PC-3 (cell line): Measurements from ENCODE around the gene UBE4A. TPM values are rescaled to one million over a fixed set of nuclear protein-coding genes. Genes with fewer than 3 reads are reported as not detected.

Source experiments
- ATAC-seq: fragments of 200-7000 bp; cut with Tn5 transposase; 2 replicates; pipeline ENCODE4 v1.9.1; 2020; ENCODE audit warnings: mild to moderate bottlenecking, moderate library complexity
- BruUV-seq: library from RNA; stranded (reverse); fragments of 400-500 nt; replicated peaks from 2 replicates; lab custom pipeline; 2021; lab: Mats Ljungman, UMichigan
- CTCF ChIA-PET: fragments of 300-600 bp; sonication (Branson Sonifier 250); formaldehyde crosslinking; loops from one replicate; lab custom pipeline; 2022; ENCODE audit warnings: antibody characterized with exemption; lab: Charles Lee
- POLR2A ChIA-PET: fragments of 300-600 bp; sonication (Branson Sonifier 250); formaldehyde crosslinking; loops from one replicate; lab custom pipeline; 2022; ENCODE audit warnings: antibody characterized with exemption; ENCODE audit not compliant: unreplicated experiment; lab: Charles Lee
- DNase-seq: peaks from one replicate; pipeline ENCODE4 v3.0.0-alpha.2; 2015
- H2AFZ ChIP-seq: fragments of 300-600 bp; sonication (generic); 2 replicates; pipeline ENCODE4 v1.6.0; 2016; ENCODE audit warnings: antibody characterized with exemption, low read length
- H3F3A ChIP-seq: fragments of 300-600 bp; sonication (generic); one replicate; pipeline ENCODE4 v1.6.0; 2017; ENCODE audit warnings: antibody characterized with exemption, low read length, control low read depth, mild to moderate bottlenecking; ENCODE audit not compliant: unreplicated experiment
- H3K27ac ChIP-seq: fragments of 300-600 bp; sonication (generic); 2 replicates; pipeline ENCODE4 v1.5.1; 2016; ENCODE audit warnings: mild to moderate bottlenecking, low read length
- H3K27me3 ChIP-seq: fragments of 300-600 bp; sonication (generic); 2 replicates; pipeline ENCODE4 v1.6.1; 2016; ENCODE audit warnings: low read length, mixed read lengths
- H3K36me3 ChIP-seq: fragments of 300-600 bp; sonication (generic); 2 replicates; pipeline ENCODE4 v1.6.1; 2016; ENCODE audit warnings: low read depth, mixed run types, low read length, mixed read lengths
- H3K4me1 ChIP-seq: fragments of 300-600 bp; sonication (generic); 2 replicates; pipeline ENCODE4 v1.5.1; 2016; ENCODE audit warnings: low read length; ENCODE audit not compliant: insufficient read depth
- H3K4me2 ChIP-seq: fragments of 300-600 bp; sonication (generic); 2 replicates; pipeline ENCODE4 v1.6.0; 2016; ENCODE audit warnings: low read length
- H3K4me3 ChIP-seq: fragments of 300-600 bp; sonication (generic); 2 replicates; pipeline ENCODE4 v1.5.1; 2016; ENCODE audit warnings: mild to moderate bottlenecking, low read length, mixed read lengths
- H3K79me2 ChIP-seq: fragments of 300-600 bp; sonication (generic); 2 replicates; pipeline ENCODE4 v1.6.1; 2017; ENCODE audit warnings: low read length, mixed read lengths
- H3K9ac ChIP-seq: fragments of 300-600 bp; sonication (generic); 2 replicates; pipeline ENCODE4 v1.6.0; 2016; ENCODE audit warnings: mild to moderate bottlenecking, low read length
- H3K9me2 ChIP-seq: fragments of 300-600 bp; sonication (generic); replicated peaks from 2 replicates; pipeline ENCODE4 v1.6.1; 2016; ENCODE audit warnings: mixed run types, low read length, mixed read lengths
- H3K9me3 ChIP-seq: fragments of 300-600 bp; sonication (generic); 2 replicates; pipeline ENCODE4 v1.6.1; 2016; ENCODE audit warnings: low read length, mixed read lengths
- H4K20me1 ChIP-seq: fragments of 300-600 bp; sonication (generic); 2 replicates; pipeline ENCODE4 v1.6.1; 2016; ENCODE audit warnings: low read length, mixed read lengths
- EZH2 ChIP-seq: fragments of 300-600 bp; sonication (generic); IDR thresholded peaks from one replicate; pipeline ENCODE4 v1.6.1; 2017; ENCODE audit warnings: antibody characterized with exemption, mild to moderate bottlenecking, low read length; ENCODE audit not compliant: unreplicated experiment
- EZH2phosphoT487 ChIP-seq: fragments of 300-600 bp; sonication (generic); IDR thresholded peaks from 2 replicates; pipeline ENCODE4 v1.6.1; 2018; ENCODE audit warnings: mild to moderate bottlenecking, antibody characterized with exemption, low read length, borderline replicate concordance
- intact Hi-C: fragments of 100-400 bp; cut with micrococcal nuclease; formaldehyde crosslinking; loops from 2 replicates; pipeline ENCODE4 v1.9.0; 2023
- total RNA-seq: library from RNA; depleted of rRNA; stranded (reverse); fragments of >200 nt; gene quantifications from 2 replicates; pipeline ENCODE4 v1.2.3, GENCODE V29; 2014
- TF ChIP-seq, protein P1 (sequence below): fragments of 300-600 bp; sonication (generic); conservative IDR thresholded peaks from 2 replicates; pipeline ENCODE4 v1.5.1; 2017; ENCODE audit warnings: antibody characterized with exemption, low read depth, mild to moderate bottlenecking, low read length

The UBE4A gene
- total RNA-seq, 1 experiment from 2014 or later = 56.4 TPM

DNA sequence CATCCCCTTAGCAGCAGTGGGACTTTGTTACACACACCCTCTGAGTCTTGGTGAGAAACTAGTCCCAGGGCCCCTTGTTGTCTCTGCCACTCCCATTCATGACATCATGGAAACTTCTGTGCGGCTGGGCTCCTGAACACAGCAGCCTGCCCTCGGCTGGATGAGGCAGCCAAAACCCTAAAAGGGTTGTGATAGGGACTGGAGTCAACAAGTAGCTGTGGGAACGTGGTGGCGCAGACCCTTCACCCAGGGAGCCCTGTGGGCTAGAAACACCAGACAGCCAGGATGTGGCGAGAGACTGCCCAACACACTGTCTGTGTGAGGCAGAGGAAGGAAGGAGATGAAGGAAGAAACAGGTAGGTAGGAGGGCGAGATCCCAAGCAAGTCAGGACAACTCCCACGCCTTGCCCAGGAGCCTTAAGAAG is 20.8 kb upstream of the UBE4A start:
- no peak for DNase-seq

DNA sequence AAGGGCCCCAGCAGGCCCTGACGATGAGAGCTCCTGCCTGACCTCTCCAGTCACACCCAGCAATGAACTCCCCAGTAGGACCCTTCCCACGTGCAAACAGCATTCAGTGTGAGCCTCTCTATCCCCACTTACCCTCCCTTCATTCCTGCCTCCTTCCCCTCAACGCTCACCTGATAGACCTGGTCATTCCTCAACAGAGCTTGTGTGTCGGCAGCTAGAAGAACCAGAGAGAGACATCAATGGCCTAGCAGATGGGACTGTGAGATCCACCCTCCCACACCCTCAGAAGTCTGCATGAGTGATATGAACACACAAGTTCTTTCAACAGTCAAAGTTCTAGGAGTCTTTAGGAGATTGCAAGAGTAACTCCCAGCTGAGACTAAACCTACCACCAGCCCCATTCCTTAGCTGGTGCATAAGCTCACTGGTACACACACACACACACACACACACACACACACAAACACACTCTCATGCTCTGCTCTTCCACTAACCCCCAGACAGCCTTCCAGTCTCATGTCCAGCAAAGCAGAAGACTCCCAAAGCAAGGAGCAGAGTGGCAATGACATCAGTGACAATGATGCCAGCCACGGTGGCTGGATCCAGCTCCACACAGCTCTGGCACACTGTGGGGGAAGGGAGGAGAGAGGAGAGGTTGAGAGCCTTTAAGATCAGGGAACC is 20.0 kb upstream of the UBE4A start:
- intact Hi-C loops = no loop called here
- Histone ChIP-seq H3K4me2 (no peak overlapping the region), H4K20me1 (no peaks in the 10 kb centered on the region), H3F3A (no peaks in the 10 kb centered on the region), H3K27ac (no peak overlapping the region), H3K27me3 (no peaks in the 10 kb centered on the region), H3K9ac (no peak overlapping the region), H3K36me3 (no peaks in the 10 kb centered on the region), H3K4me3 (no peak overlapping the region), H3K9me2 (no peaks in the 10 kb centered on the region), H2AFZ (no peak overlapping the region), H3K9me3 (no peaks in the 10 kb centered on the region), H3K4me1 (no peaks in the 10 kb centered on the region), H3K79me2 (no peaks in the 10 kb centered on the region)
- no TSS peak for BruUV-seq
- DNase-seq = no peak
- TF ChIP-seq EZH2 = no peak
- ChIA-PET POLR2A (no interaction called here), CTCF (no interaction called here)
- ATAC-seq = no peak

More for the DNA sequence above, 20.8 kb upstream of the UBE4A start:
- TF ChIP-seq, protein P1, sequence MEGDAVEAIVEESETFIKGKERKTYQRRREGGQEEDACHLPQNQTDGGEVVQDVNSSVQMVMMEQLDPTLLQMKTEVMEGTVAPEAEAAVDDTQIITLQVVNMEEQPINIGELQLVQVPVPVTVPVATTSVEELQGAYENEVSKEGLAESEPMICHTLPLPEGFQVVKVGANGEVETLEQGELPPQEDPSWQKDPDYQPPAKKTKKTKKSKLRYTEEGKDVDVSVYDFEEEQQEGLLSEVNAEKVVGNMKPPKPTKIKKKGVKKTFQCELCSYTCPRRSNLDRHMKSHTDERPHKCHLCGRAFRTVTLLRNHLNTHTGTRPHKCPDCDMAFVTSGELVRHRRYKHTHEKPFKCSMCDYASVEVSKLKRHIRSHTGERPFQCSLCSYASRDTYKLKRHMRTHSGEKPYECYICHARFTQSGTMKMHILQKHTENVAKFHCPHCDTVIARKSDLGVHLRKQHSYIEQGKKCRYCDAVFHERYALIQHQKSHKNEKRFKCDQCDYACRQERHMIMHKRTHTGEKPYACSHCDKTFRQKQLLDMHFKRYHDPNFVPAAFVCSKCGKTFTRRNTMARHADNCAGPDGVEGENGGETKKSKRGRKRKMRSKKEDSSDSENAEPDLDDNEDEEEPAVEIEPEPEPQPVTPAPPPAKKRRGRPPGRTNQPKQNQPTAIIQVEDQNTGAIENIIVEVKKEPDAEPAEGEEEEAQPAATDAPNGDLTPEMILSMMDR = no peak
- TF ChIP-seq EZH2 (no peak), EZH2phosphoT487 (no peak)
- Histone ChIP-seq H3K4me2 (no peak overlapping the region), H3K36me3 (no peaks in the 10 kb centered on the region), H3K79me2 (no peaks in the 10 kb centered on the region), H2AFZ (no peak overlapping the region), H3K9ac (no peak overlapping the region), H4K20me1 (no peaks in the 10 kb centered on the region), H3K4me3 (no peak overlapping the region), H3F3A (no peaks in the 10 kb centered on the region), H3K27me3 (no peaks in the 10 kb centered on the region), H3K4me1 (no peaks in the 10 kb centered on the region), H3K27ac (no peak overlapping the region), H3K9me2 (no peaks in the 10 kb centered on the region), H3K9me3 (no peaks in the 10 kb centered on the region)
- intact Hi-C loops = no loop called here
- POLR2A ChIA-PET = no interaction called here
- BruUV-seq = no TSS peak
- CTCF ChIA-PET = no interaction called here
- ATAC-seq = no peak

DNA sequence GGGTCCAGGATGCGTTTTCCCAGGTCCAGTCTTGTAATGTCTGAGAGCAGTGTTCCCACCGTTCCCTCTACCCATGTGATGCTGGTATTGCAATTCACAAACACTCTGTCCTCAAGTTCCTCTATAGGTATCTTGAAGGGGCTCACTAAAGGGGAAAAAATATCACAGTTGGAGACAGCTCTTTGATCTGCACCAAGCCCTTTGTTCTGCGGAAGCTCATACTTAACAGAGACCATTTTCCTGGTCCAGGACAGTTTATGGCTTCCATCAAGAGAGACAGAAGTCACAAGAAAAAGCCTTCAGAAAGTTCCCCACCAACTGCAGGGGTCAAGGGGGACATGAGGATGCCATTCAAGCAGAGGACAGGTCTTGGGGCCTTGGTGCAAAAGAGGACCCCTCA is 19.0 kb upstream of the UBE4A start:
- intact Hi-C loops = no loop called here
- Histone ChIP-seq H3F3A (no peaks in the 10 kb centered on the region), H3K27me3 (no peaks in the 10 kb centered on the region), H3K9ac (no peak overlapping the region), H3K79me2 (no peaks in the 10 kb centered on the region), H2AFZ (no peak overlapping the region), H3K9me2 (no peaks in the 10 kb centered on the region), H3K4me2 (no peak overlapping the region), H3K27ac (no peak overlapping the region), H3K9me3 (no peaks in the 10 kb centered on the region), H3K4me1 (no peaks in the 10 kb centered on the region), H4K20me1 (no peaks in the 10 kb centered on the region), H3K36me3 (no peaks in the 10 kb centered on the region), H3K4me3 (no peak overlapping the region)
- ChIA-PET POLR2A (no interaction called here), CTCF (no interaction called here)
- TF ChIP-seq EZH2 (no peak), EZH2phosphoT487 (no peak)
- TF ChIP-seq, protein P1 = no peak
- ATAC-seq = no peak
- BruUV-seq = no TSS peak
- no peak for DNase-seq
